Colonic mucosa (tissue), 4 donors: Measurements from ENCODE around the gene LRRC71. TPM values are rescaled to one million over a fixed set of nuclear protein-coding genes. Genes with fewer than 3 reads are reported as not detected.

Experiments
- DNase-seq: peaks from one replicate; pipeline ENCODE4 v3.0.0-alpha.2; 2020
- H3K27ac ChIP-seq: fragments of 200-600 bp; one replicate; pipeline ENCODE4 v1.8.0; 2021
- H3K27me3 ChIP-seq: fragments of 200-600 bp; one replicate; pipeline ENCODE4 v1.8.0; 2021
- H3K36me3 ChIP-seq: fragments of 200-600 bp; one replicate; pipeline ENCODE4 v1.8.0; 2021
- H3K4me1 ChIP-seq: fragments of 200-600 bp; one replicate; pipeline ENCODE4 v1.8.0; 2021; ENCODE audit warnings: mild to moderate bottlenecking
- H3K4me3 ChIP-seq: fragments of 200-600 bp; one replicate; pipeline ENCODE4 v1.8.0; 2021
- H3K9ac ChIP-seq, 2 donors: one replicate each; pipeline ENCODE4 v1.7.0; 2013; ENCODE audit warnings: control low read depth in 2 of 2, low read depth in 2 of 2, low read length in 2 of 2
- H3K9me3 ChIP-seq: fragments of 200-600 bp; one replicate; pipeline ENCODE4 v1.8.0; 2021
- CTCF ChIP-seq: fragments of 200-600 bp; IDR thresholded peaks from one replicate; pipeline ENCODE4 v1.8.0; 2022; ENCODE audit warnings: antibody characterized with exemption, mild to moderate bottlenecking
- intact Hi-C: fragments of 100-400 bp; cut with DNase I; formaldehyde crosslinking; loops from one replicate; pipeline ENCODE4 v1.14.1; 2022
- total RNA-seq, 2 donors: library from RNA; stranded (reverse); fragmentation: NEBNext Ultra II Directional in 1 of 2; extraction: Animal tissue kit (Norgen Biotek cat#: 25700) in 1 of 2; gene quantifications; one replicate each; pipeline ENCODE4 v1.2.1, GENCODE V29; 2021
- donor health status: healthy.
- donor health status: DM: no; HTN: no; CAD: no.
- donor health status: DM: no; HTN: no; CAD: no.

LRRC71 gene
- total RNA-seq, 2 donors from 2014 or later = not detected

DNA sequence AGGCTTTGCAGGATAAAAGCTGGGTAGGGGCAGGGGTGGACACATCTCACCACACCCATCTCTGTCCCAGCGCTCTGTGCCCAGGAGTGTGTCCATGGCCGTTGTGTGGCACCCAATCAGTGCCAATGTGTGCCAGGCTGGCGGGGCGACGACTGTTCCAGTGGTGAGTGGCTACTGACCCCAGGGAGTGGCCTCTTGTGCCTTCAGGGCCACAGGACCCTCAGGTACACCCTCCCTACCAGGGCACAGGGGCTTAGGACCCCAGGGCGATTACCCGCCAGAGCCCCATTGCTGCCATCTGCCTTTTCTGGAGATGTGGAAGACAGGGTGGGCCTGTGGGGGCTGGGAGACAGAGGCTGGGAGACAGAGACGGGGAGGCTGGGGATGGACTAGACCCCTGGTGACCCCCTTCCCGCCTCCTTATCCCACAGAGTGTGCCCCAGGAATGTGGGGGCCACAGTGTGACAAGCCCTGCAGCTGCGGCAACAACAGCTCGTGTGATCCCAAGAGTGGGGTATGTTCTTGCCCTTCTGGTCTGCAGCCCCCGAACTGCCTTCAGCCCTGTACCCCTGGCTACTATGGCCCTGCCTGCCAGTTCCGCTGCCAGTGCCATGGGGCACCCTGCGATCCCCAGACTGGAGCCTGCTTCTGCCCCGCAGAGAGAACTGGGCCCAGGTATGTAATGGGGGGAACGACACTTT lies 14.1 kb upstream of the LRRC71 start:
- peaks cover 3% of the 10 kb centered on the region for H3K4me1 ChIP-seq
- H3K27ac ChIP-seq = no peak overlapping the region
- no peaks in the 10 kb centered on the region for H3K27me3 ChIP-seq
- intact Hi-C loops = no loop called here
- TF ChIP-seq CTCF = no peak
- no peak for DNase-seq
- no peak overlapping the region for H3K4me3 ChIP-seq
- H3K9ac ChIP-seq = no peak overlapping the region
- H3K36me3 ChIP-seq = no peaks in the 10 kb centered on the region
- no peaks in the 10 kb centered on the region for H3K9me3 ChIP-seq

DNA sequence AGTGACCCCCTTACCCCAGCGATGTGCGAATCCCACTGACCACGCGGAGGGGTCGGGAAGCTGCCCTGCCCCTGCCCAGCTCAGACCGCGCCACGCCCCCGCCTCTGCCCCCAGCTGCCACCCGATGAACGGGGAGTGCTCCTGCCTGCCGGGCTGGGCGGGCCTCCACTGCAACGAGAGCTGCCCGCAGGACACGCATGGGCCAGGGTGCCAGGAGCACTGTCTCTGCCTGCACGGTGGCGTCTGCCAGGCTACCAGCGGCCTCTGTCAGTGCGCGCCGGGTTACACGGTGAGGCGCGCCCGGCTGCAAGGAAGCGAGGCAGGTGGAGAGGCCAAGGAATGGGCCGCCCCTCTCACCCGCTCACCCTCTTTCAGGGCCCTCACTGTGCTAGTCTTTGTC lies 11.9 kb upstream of the LRRC71 start:
- H3K27ac ChIP-seq = no peak overlapping the region
- no peaks in the 10 kb centered on the region for H3K36me3 ChIP-seq
- H3K4me1 ChIP-seq = peaks cover 3% of the 10 kb centered on the region
- H3K4me3 ChIP-seq = peak overlapping the region; percentile 26
- H3K27me3 ChIP-seq = no peaks in the 10 kb centered on the region
- intact Hi-C loops = no loop called here
- no peak for TF ChIP-seq CTCF
- no peak overlapping the region for H3K9ac ChIP-seq
- H3K9me3 ChIP-seq = no peaks in the 10 kb centered on the region
- no peak for DNase-seq

GRCh38 chr1:156908955-156909354 lies 11.5 kb upstream of the LRRC71 start:
- intact Hi-C loops = no loop called here
- TF ChIP-seq CTCF = no peak
- H3K9me3 ChIP-seq = no peaks in the 10 kb centered on the region

DNA sequence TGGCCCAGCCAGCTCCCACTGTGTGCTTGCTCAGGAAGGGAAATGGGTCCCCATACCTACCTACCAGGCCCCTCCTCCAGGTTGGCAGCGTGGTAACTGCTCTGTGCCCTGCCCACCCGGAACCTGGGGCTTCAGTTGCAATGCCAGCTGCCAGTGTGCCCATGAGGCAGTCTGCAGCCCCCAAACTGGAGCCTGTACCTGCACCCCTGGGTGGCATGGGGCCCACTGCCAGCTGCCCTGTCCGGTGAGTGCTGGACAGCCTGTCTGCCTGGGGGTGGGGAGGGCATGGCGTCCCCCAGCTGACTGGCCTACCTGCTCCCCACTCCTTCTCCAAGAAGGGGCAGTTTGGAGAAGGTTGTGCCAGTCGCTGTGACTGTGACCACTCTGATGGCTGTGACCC lies 10.8 kb upstream of the LRRC71 start:
- H3K4me3 ChIP-seq = no peak overlapping the region
- H3K9me3 ChIP-seq = no peaks in the 10 kb centered on the region
- no peaks in the 10 kb centered on the region for H3K27me3 ChIP-seq
- no peak overlapping the region for H3K9ac ChIP-seq
- intact Hi-C loops = loop anchor here (5.0 kb wide), 1 partner anchor 163 kb away; no protein-coding TSS in a partner anchor
- peaks cover 3% of the 10 kb centered on the region for H3K4me1 ChIP-seq
- DNase-seq = no peak
- no peak for TF ChIP-seq CTCF
- no peak overlapping the region for H3K27ac ChIP-seq
- H3K36me3 ChIP-seq = no peaks in the 10 kb centered on the region

More at GRCh38 chr1:156908955-156909354, 11.5 kb upstream of the LRRC71 start:
- no peak for DNase-seq
- Histone ChIP-seq H3K36me3 (no peaks in the 10 kb centered on the region), H3K9ac (no peak overlapping the region), H3K4me1 (peaks cover 3% of the 10 kb centered on the region), H3K27ac (no peak overlapping the region), H3K27me3 (no peaks in the 10 kb centered on the region), H3K4me3 (no peak overlapping the region)

DNA sequence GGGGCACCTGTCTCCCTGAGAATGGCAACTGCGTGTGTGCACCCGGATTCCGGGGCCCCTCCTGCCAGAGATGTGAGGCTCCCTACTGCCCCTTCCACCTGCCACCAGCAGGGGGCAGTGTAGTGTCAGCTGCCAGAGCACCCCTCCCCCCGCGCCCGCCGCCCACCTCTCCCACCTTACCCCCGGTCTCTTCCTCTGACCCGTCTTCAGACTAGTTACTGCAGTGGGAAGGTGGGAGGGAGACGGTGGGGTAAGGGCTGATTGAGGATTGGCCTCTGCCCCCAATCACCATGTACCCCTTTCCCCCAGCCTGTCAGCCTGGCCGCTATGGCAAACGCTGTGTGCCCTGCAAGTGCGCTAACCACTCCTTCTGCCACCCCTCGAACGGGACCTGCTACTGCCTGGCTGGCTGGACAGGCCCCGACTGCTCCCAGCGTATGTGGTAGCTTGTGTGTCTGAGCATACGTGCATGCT lies 10.1 kb upstream of the LRRC71 start:
- peak; percentile 85 for TF ChIP-seq CTCF
- no peak overlapping the region for H3K9ac ChIP-seq

More for the DNA sequence above, 10.1 kb upstream of the LRRC71 start:
- intact Hi-C loops = loop anchor here (5.0 kb wide), 1 partner anchor 162 kb away; no protein-coding TSS in a partner anchor
- DNase-seq = peak; percentile 47
- no peaks in the 10 kb centered on the region for H3K27me3 ChIP-seq
- no peak overlapping the region for H3K27ac ChIP-seq
- no peaks in the 10 kb centered on the region for H3K9me3 ChIP-seq
- H3K4me3 ChIP-seq = no peak overlapping the region
- no peaks in the 10 kb centered on the region for H3K36me3 ChIP-seq
- peaks cover 3% of the 10 kb centered on the region for H3K4me1 ChIP-seq
